ENCODE measurements around the gene CCDC175.
A peak's percentile ranks its signal among the peaks of the same experiment; 100 is the strongest.

Gene CCDC175

DNA sequence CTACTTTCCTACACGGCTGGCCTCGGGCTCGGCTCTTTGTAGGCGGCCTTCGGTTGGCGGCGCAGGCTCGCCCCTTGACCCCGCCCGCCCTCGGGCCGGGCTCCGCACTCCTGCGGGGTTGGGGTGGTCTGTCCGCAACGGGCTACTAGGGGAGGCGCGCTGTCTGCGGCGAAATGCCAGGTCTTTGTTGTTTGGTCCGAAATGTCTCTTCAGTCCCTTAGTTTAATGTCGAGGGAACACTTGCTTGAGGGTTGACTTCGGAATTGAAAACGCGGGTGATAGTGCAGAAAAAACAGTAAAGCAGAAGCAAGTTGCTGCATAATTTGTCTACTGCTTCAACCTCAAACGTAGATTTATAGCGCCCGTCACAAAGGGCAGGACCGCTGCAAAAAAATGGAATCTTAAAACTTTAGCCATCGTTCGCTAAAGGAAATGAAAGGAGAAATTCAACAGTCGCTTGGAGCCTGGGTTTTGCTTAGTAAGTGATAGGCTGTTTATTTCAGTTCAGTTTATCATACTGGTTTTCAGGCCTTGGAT lies 91.9 kb downstream of the CCDC175 start:
- no peaks in the 10 kb centered on the region for H3F3A ChIP-seq (ENCODE audit: insufficient read depth, low read length)
- H3K27ac ChIP-seq (ENCODE audit: low read depth, low read length, poor library complexity, severe bottlenecking), result peak overlapping the region; percentile 46
- no peaks in the 10 kb centered on the region for H3K9me3 ChIP-seq (ENCODE audit: low read length)
- H4K20me1 ChIP-seq (ENCODE audit: insufficient read depth, low read length), result no peaks in the 10 kb centered on the region
- H3K4me3 ChIP-seq (ENCODE audit: low read depth, low read length, poor library complexity, severe bottlenecking), result peak overlapping the region; percentile 70
- H3K79me2 ChIP-seq (ENCODE audit: insufficient read depth, low read length), result peaks cover 11% of the 10 kb centered on the region
- H3K9me2 ChIP-seq (ENCODE audit: low read depth, low read length), result no peaks in the 10 kb centered on the region
- TF ChIP-seq EZH2 (IDR thresholded peaks at IDR 0.05; ENCODE audit: borderline replicate concordance, low read length) (no peak), CTCF (IDR thresholded peaks at IDR 0.05; ENCODE audit: low read length) (no peak)
- H3K4me1 ChIP-seq (ENCODE audit: insufficient read depth, low read length, severe bottlenecking), result peaks cover 49% of the 10 kb centered on the region
- peak overlapping the region; percentile 96 for H3K4me2 ChIP-seq (ENCODE audit: low read length)
- peak overlapping the region; percentile 32; the same call in 1 of the 2 replicates for H2AFZ ChIP-seq (ENCODE audit: low read length)
- peaks cover 24% of the 10 kb centered on the region for H3K36me3 ChIP-seq (ENCODE audit: insufficient read depth, low read length)
- no peaks in the 10 kb centered on the region for H3K27me3 ChIP-seq (ENCODE audit: insufficient read depth, low read length)
- peak overlapping the region; percentile 82 for H3K9ac ChIP-seq (ENCODE audit: low read length)

- no peak for TF ChIP-seq EZH2 (IDR thresholded peaks at IDR 0.05; ENCODE audit: borderline replicate concordance, low read length)
- TF ChIP-seq CTCF (IDR thresholded peaks at IDR 0.05; ENCODE audit: low read length), result peak; percentile 67
- Histone ChIP-seq H3K9me2 (ENCODE audit: low read depth, low read length) (no peaks in the 10 kb centered on the region), H3K27me3 (ENCODE audit: insufficient read depth, low read length) (no peaks in the 10 kb centered on the region), H3K9ac (ENCODE audit: low read length) (peak within 1 kb of the TSS; percentile 82), H3K36me3 (ENCODE audit: insufficient read depth, low read length) (peaks cover 17% of the 10 kb centered on the region), H3K4me2 (ENCODE audit: low read length) (peak within 1 kb of the TSS; percentile 96), H3K27ac (ENCODE audit: low read depth, low read length, poor library complexity, severe bottlenecking) (peak within 1 kb of the TSS; percentile 46), H3K4me1 (ENCODE audit: insufficient read depth, low read length, severe bottlenecking) (peaks cover 49% of the 10 kb centered on the region), H3F3A (ENCODE audit: insufficient read depth, low read length) (no peaks in the 10 kb centered on the region), H2AFZ (ENCODE audit: low read length) (peak within 1 kb of the TSS; percentile 32; the same call in 1 of the 2 replicates), H3K9me3 (ENCODE audit: low read length) (no peaks in the 10 kb centered on the region), H3K79me2 (ENCODE audit: insufficient read depth, low read length) (peaks cover 11% of the 10 kb centered on the region), H4K20me1 (ENCODE audit: insufficient read depth, low read length) (no peaks in the 10 kb centered on the region), H3K4me3 (ENCODE audit: low read depth, low read length, poor library complexity, severe bottlenecking) (peak within 1 kb of the TSS; percentile 70)
Observed at GRCh38 chr14:59483819-59484638, 92.6 kb downstream of the CCDC175 start, which contains the start of the genes JKAMP and L3HYPDH. JKAMP (plus strand) TSS chr14:59484517; CDS start chr14:59484590, 73 bp downstream. L3HYPDH (minus strand) TSS chr14:59484408; CDS start chr14:59484316, 92 bp downstream.

DNA sequence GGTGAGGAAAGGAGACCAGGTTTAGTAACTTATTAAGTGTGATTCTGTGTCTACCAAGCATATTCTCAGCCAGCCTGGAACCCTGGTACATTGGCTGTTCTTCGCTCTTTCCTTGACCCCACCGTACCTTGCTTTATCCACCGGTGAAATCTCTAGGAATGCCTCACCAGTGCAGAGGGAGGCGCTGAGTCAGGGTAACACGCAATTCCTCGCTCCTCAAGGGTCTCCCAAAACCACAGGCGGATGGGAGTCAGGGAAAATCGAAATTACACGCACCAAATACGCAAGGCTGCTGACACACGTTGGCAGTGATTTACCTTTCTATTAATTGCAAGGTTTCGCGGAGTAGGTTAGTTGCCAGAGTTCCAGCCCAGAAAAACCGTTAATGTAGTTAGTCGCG lies 93.2 kb downstream of the CCDC175 start:
- Histone ChIP-seq H3K4me2 (ENCODE audit: low read length) (peak overlapping the region; percentile 96), H3K9me3 (ENCODE audit: low read length) (no peaks in the 10 kb centered on the region), H3K9me2 (ENCODE audit: low read depth, low read length) (no peaks in the 10 kb centered on the region), H3F3A (ENCODE audit: insufficient read depth, low read length) (no peaks in the 10 kb centered on the region), H3K27ac (ENCODE audit: low read depth, low read length, poor library complexity, severe bottlenecking) (no peak overlapping the region), H3K79me2 (ENCODE audit: insufficient read depth, low read length) (peaks cover 11% of the 10 kb centered on the region), H2AFZ (ENCODE audit: low read length) (no peak overlapping the region), H4K20me1 (ENCODE audit: insufficient read depth, low read length) (no peaks in the 10 kb centered on the region), H3K36me3 (ENCODE audit: insufficient read depth, low read length) (peaks cover 14% of the 10 kb centered on the region), H3K4me3 (ENCODE audit: low read depth, low read length, poor library complexity, severe bottlenecking) (peak overlapping the region; percentile 70), H3K27me3 (ENCODE audit: insufficient read depth, low read length) (no peaks in the 10 kb centered on the region), H3K9ac (ENCODE audit: low read length) (peak overlapping the region; percentile 82), H3K4me1 (ENCODE audit: insufficient read depth, low read length, severe bottlenecking) (peaks cover 49% of the 10 kb centered on the region)
- TF ChIP-seq CTCF (IDR thresholded peaks at IDR 0.05; ENCODE audit: low read length) (no peak), EZH2 (IDR thresholded peaks at IDR 0.05; ENCODE audit: borderline replicate concordance, low read length) (no peak)
